Measurements from ENCODE around the gene TTLL6. TPM values are rescaled to one million over a fixed set of nuclear protein-coding genes. Genes with fewer than 3 reads are reported as not detected.

TTLL6 gene
- polyA plus RNA-seq, 1 donor from 2014 or later, result not detected

DNA sequence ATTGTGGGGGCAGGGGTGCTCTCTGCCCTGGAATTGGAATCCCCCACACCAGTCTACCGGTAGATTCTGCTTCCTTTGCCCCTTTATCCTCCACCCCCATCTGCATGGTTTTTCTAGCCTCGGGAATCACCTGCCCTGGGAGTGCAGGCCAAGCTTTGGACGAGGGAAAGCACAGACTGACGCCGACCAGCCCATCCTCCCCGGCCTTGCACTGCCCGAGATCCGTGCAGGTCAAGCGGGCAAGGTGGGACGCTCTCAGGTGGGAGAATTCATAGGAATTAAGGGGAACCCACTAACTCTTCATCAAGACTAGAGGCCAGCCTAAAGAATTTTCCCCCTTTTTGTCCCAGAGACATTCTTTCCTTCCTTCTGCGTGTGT is 78.6 kb downstream of the TTLL6 start:
- Histone ChIP-seq H3K4me2 (ENCODE audit: low read length) (no peak overlapping the region), H3K79me2 (replicated peaks; ENCODE audit: insufficient read depth, low read length) (no peaks in the 10 kb centered on the region), H3K27me3 (ENCODE audit: insufficient read depth, low read depth, low read length) (peaks cover 99% of the 10 kb centered on the region), H3K27ac (ENCODE audit: low read length) (no peak overlapping the region), H3K4me3 (ENCODE audit: low read length) (no peak overlapping the region), H3K9me3 (ENCODE audit: low read length) (peaks cover 4% of the 10 kb centered on the region), H2AFZ (ENCODE audit: low read depth, low read length) (no peak overlapping the region), H3K9ac (ENCODE audit: low read length) (no peak overlapping the region), H3F3A (ENCODE audit: insufficient read depth, low read length, poor library complexity, severe bottlenecking) (no peaks in the 10 kb centered on the region), H3K9me2 (ENCODE audit: insufficient read depth, low read length) (no peaks in the 10 kb centered on the region), H4K20me1 (ENCODE audit: insufficient read depth) (no peaks in the 10 kb centered on the region), H3K36me3 (ENCODE audit: insufficient read depth, low read length) (no peaks in the 10 kb centered on the region)
- TF ChIP-seq POLR2AphosphoS5 (IDR thresholded peaks at IDR 0.05) (no peak), RAD21 (conservative IDR thresholded peaks at IDR 0.05) (no peak), EZH2 (IDR thresholded peaks at IDR 0.05; ENCODE audit: borderline replicate concordance, insufficient read depth, low read length, poor library complexity, severe bottlenecking) (no peak), EP300 (conservative IDR thresholded peaks at IDR 0.05; ENCODE audit: poor library complexity, severe bottlenecking) (no peak), SMC3 (conservative IDR thresholded peaks at IDR 0.05; ENCODE audit: poor library complexity) (no peak), MXI1 (conservative IDR thresholded peaks at IDR 0.05; ENCODE audit: poor library complexity, severe bottlenecking) (no peak), TAF1 (IDR thresholded peaks at IDR 0.05; ENCODE audit: low read depth) (no peak)
- TF ChIP-seq, protein P1, sequence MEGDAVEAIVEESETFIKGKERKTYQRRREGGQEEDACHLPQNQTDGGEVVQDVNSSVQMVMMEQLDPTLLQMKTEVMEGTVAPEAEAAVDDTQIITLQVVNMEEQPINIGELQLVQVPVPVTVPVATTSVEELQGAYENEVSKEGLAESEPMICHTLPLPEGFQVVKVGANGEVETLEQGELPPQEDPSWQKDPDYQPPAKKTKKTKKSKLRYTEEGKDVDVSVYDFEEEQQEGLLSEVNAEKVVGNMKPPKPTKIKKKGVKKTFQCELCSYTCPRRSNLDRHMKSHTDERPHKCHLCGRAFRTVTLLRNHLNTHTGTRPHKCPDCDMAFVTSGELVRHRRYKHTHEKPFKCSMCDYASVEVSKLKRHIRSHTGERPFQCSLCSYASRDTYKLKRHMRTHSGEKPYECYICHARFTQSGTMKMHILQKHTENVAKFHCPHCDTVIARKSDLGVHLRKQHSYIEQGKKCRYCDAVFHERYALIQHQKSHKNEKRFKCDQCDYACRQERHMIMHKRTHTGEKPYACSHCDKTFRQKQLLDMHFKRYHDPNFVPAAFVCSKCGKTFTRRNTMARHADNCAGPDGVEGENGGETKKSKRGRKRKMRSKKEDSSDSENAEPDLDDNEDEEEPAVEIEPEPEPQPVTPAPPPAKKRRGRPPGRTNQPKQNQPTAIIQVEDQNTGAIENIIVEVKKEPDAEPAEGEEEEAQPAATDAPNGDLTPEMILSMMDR (IDR thresholded peaks at IDR 0.05; ENCODE audit: poor library complexity, severe bottlenecking), result no peak
- TF ChIP-seq, protein P2, sequence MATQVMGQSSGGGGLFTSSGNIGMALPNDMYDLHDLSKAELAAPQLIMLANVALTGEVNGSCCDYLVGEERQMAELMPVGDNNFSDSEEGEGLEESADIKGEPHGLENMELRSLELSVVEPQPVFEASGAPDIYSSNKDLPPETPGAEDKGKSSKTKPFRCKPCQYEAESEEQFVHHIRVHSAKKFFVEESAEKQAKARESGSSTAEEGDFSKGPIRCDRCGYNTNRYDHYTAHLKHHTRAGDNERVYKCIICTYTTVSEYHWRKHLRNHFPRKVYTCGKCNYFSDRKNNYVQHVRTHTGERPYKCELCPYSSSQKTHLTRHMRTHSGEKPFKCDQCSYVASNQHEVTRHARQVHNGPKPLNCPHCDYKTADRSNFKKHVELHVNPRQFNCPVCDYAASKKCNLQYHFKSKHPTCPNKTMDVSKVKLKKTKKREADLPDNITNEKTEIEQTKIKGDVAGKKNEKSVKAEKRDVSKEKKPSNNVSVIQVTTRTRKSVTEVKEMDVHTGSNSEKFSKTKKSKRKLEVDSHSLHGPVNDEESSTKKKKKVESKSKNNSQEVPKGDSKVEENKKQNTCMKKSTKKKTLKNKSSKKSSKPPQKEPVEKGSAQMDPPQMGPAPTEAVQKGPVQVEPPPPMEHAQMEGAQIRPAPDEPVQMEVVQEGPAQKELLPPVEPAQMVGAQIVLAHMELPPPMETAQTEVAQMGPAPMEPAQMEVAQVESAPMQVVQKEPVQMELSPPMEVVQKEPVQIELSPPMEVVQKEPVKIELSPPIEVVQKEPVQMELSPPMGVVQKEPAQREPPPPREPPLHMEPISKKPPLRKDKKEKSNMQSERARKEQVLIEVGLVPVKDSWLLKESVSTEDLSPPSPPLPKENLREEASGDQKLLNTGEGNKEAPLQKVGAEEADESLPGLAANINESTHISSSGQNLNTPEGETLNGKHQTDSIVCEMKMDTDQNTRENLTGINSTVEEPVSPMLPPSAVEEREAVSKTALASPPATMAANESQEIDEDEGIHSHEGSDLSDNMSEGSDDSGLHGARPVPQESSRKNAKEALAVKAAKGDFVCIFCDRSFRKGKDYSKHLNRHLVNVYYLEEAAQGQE (IDR thresholded peaks at IDR 0.05; ENCODE audit: borderline replicate concordance), result no peak

DNA sequence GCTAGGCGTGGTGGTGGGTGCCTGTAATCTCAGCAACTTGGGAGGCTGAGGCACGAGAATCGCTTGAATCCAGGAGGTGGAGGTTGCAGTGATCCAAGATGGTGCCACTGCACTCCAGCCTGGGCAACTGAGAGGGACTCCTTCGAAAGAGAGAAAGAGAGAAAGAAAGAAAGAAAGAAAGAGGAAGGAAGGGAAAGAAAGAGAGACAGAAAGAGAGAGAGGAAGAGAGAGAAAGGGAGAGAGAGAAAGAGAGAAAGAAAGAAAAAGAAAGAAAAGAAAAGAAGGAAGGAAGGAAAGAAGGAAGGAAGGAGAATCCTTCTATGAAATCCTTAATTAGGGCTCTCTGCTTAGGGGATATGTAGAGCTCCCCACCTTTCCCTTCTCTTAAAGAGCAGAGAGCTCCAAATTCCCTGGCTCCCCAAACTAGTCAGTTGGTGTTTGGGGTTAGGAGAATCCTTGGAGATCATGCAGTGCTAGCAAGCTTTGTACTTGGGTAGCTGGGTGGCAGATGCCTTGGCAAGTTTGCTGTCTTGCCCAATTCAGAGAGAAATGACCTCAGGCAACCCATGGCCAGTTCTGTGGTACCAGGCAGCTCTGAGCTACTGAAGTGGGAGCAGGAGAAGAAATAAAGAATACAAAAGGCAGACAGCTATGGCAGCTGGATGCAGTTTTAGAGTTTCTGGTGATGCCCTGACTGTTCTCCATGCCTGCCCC is 79.5 kb downstream of the TTLL6 start:
- Histone ChIP-seq H4K20me1 (ENCODE audit: insufficient read depth) (no peaks in the 10 kb centered on the region), H3K27ac (ENCODE audit: low read length) (no peak overlapping the region), H2AFZ (ENCODE audit: low read depth, low read length) (no peak overlapping the region), H3K9me2 (ENCODE audit: insufficient read depth, low read length) (no peaks in the 10 kb centered on the region), H3K9ac (ENCODE audit: low read length) (no peak overlapping the region), H3K9me3 (ENCODE audit: low read length) (peaks cover 4% of the 10 kb centered on the region), H3K79me2 (replicated peaks; ENCODE audit: insufficient read depth, low read length) (no peaks in the 10 kb centered on the region), H3K36me3 (ENCODE audit: insufficient read depth, low read length) (no peaks in the 10 kb centered on the region), H3F3A (ENCODE audit: insufficient read depth, low read length, poor library complexity, severe bottlenecking) (no peaks in the 10 kb centered on the region), H3K4me2 (ENCODE audit: low read length) (no peak overlapping the region), H3K27me3 (ENCODE audit: insufficient read depth, low read depth, low read length) (peaks cover 99% of the 10 kb centered on the region), H3K4me3 (ENCODE audit: low read length) (no peak overlapping the region)
- TF ChIP-seq EZH2 (IDR thresholded peaks at IDR 0.05; ENCODE audit: borderline replicate concordance, insufficient read depth, low read length, poor library complexity, severe bottlenecking) (no peak), TAF1 (IDR thresholded peaks at IDR 0.05; ENCODE audit: low read depth) (no peak), SMC3 (conservative IDR thresholded peaks at IDR 0.05; ENCODE audit: poor library complexity) (no peak), RAD21 (conservative IDR thresholded peaks at IDR 0.05) (no peak), MXI1 (conservative IDR thresholded peaks at IDR 0.05; ENCODE audit: poor library complexity, severe bottlenecking) (no peak), EP300 (conservative IDR thresholded peaks at IDR 0.05; ENCODE audit: poor library complexity, severe bottlenecking) (no peak), POLR2AphosphoS5 (IDR thresholded peaks at IDR 0.05) (no peak)
- TF ChIP-seq, protein P2 (IDR thresholded peaks at IDR 0.05; ENCODE audit: borderline replicate concordance), result no peak
- TF ChIP-seq, protein P1 (IDR thresholded peaks at IDR 0.05; ENCODE audit: poor library complexity, severe bottlenecking), result no peak
